OCI-LY1 (cell line): ENCODE results near the gene RTTN.

Experiments
- CTCF ChIP-seq: fragments of 200-600 bp; sonication (generic), shearing (Covaris generic); IDR thresholded peaks from 2 replicates; pipeline ENCODE4 v1.5.1; 2017; ENCODE audit warnings: mild to moderate bottlenecking, antibody characterized with exemption, low read length, moderate library complexity, mixed read lengths
- EZH2 ChIP-seq: fragments of 200-600 bp; sonication (generic), shearing (Covaris generic); IDR thresholded peaks from 2 replicates; pipeline ENCODE4 v1.8.0; 2017; ENCODE audit warnings: borderline replicate concordance, mixed run types, mild to moderate bottlenecking, antibody characterized with exemption, low read length, moderate library complexity, mixed read lengths

GRCh38 chr18:70142001-70142400 lies 63.5 kb downstream of the RTTN start:
- TF ChIP-seq CTCF (no peak), EZH2 (no peak)
